Astrocyte of the hippocampus (primary cell): ENCODE results near the gene HMX1.

Experiments
- DNase-seq: peaks from one replicate; pipeline ENCODE4 v3.0.0; 2011; ENCODE audit warnings: low read depth, low spot score

The HMX1 gene

DNA sequence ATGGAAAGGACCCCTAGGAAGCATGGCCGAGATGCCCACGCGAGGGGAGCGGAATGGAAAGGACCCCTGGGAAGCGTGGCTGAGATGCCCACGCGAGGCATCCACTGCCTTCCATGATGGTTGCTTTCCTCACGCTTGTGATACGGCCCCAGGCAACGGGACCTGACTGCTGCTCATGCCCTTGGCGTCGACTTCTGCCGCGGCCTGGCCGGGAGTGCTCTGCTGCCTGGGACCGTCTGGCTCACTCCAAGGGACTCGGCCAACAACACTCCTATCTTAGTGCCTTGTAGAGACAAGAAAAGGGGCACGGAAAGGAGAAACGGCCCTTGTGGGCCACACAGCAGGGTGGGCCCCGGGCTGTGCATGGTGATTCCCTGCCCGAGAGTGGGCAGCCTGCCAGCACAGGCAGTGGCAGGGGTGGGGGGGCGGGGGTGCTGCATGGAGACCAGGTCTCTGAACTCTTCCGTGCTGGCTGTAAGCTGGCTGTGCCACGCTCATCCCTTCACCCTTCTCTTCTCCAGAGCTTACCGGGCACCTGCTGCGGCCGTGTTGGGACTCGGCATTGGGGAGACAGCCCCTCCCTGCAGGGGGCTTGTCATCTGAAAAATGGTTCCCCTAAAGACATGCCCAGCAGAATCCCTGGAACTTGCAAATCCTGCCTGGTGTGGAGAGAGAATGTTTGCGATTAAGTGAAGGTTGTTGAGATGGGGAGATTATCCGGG is 38.6 kb upstream of the HMX1 start:
- no peak for DNase-seq

GRCh38 chr4:8909548-8909947 is 37.9 kb upstream of the HMX1 start:
- no peak for DNase-seq

GRCh38 chr4:8908206-8908893 is 36.7 kb upstream of the HMX1 start:
- no peak for DNase-seq

DNA sequence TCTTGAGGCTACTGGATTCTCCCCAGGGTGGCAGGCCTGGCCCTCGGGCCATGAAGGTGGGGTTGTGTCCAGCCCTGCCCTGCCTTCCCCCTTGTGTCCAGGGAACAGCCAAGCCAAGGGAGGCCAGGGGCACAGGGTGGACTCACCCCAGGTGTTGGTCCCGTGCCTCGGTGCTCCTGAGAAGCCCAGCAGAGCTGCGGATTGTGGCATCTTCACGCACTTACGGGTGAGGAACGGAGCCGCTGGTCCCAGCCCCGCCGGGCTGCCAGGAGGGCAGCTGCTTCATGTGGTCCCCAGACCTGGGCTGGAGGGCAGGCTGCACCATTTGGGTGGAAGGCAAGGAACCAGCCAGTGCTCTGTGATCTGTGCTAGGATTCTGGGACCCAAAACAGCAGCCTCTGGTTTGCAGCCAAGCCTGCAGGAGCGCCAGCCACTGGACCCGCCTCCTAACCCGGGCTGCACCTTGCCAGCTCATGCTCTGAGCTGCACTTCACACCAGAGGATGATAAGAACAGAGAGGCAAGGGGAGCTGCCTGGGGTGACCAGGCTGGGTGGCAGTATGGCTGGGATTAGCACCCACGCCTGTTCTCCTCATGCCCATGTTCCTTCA is 36.1 kb upstream of the HMX1 start:
- no peak for DNase-seq

DNA sequence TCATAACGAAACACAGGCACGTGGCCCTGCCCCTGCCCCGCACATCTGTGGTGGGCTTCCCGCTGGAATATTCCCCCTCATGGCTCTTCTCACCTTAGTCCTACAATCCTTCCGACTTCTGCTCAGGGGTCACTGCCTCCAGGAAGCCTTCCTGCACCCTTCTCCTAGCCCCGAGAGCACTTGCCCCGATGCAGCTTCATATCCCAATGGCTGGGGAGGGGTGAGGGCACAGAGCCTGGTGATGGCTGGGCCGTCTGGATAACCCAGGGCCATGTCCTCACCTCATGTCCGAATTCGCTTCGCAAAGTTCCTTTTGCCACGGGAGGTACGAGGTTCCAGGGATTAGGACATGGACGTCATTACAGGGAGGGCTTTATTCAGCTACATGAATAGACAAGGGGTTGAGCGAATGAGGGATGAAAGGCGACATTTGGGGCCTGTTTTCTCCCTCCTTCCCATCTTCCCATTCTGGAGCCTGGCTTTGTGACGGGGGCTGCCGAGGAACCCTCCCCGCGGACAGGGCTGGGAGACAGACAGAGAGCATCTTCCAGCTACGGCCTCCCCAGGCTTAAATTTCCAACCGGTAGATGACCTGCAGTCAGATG is 35.5 kb upstream of the HMX1 start:
- no peak for DNase-seq

- DNase-seq: no peak
Measured at GRCh38 chr4:8906668-8906970, 35.0 kb upstream of the HMX1 start.

GRCh38 chr4:8905773-8906667 is 34.4 kb upstream of the HMX1 start:
- DNase-seq: no peak

- DNase-seq: no peak
Measured at GRCh38 chr4:8905226-8905772, 33.7 kb upstream of the HMX1 start.

GRCh38 chr4:8904666-8905065 is 33.0 kb upstream of the HMX1 start:
- DNase-seq: no peak

- DNase-seq: no peak
Measured at GRCh38 chr4:8904041-8904501, 32.4 kb upstream of the HMX1 start.

GRCh38 chr4:8901335-8901734 is 29.7 kb upstream of the HMX1 start:
- no peak for DNase-seq

DNA sequence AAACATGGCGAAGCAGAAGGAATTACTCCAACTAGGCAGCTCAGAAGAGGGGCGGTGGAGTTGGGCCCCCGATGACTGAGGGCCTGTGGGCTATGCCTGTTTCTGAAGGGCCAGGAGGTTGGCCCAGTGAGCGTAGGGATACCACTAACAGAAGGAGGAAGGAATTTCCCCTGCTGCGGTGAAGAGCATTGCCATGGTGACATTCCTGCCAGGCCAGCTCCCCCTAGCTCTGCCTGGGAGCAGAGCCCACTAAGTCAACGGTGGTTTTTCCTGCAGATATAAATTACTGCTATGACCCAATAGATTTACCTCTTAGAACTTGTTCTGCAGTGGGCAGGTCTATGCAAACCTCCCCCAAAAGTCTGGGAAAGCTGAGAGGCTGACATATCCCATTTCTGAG is 28.9 kb upstream of the HMX1 start:
- DNase-seq: no peak

GRCh38 chr4:8898419-8898818 is 26.8 kb upstream of the HMX1 start:
- DNase-seq: no peak

DNA sequence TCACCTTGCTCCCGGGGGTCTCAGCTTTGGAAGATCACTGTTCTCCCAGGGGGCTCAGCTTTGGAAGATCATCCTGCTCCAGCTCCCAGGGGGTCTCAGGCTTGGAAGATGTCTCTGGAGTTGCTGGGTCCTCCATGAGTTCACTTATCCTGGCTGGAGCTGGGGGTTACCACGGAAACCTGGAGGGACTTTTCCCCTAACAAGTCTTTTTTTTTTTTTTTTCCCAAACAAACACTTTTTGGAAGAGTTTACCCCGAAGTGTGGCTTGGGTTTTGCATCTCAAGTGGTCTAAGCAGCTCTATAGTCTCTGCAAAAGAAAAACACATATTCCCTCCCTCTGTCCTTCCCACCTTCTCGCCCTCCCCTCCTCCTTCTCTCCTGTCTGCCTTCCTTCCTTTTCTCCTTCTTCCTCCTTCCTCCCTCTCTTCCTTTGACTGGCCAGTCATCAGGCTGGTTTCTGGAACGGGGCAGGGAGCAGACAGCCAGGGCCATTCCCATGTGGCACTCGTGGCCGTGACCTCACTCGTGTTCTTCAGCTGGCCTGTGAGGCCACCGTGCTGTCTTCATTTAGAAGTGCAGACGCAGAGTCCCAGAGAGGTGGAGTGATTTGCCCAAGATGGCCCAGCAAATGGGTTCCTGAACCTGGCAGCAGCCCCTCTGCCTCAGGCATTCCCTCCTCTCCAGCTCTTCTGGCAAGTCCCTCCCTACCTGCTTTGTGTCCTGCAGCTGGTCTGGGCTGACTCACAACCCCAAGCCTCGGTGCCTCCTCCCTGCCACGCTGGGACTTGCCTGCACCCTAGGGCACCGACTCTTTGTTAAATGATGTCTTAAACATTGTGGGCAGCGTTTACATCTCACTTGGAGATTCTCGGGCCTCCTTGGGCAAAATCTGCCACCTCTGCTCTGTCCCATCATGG is 25.9 kb upstream of the HMX1 start:
- no peak for DNase-seq

GRCh38 chr4:8896506-8896905 is 24.9 kb upstream of the HMX1 start:
- DNase-seq: no peak

- no peak for DNase-seq
Measured at GRCh38 chr4:8896071-8896470, 24.4 kb upstream of the HMX1 start.

DNA sequence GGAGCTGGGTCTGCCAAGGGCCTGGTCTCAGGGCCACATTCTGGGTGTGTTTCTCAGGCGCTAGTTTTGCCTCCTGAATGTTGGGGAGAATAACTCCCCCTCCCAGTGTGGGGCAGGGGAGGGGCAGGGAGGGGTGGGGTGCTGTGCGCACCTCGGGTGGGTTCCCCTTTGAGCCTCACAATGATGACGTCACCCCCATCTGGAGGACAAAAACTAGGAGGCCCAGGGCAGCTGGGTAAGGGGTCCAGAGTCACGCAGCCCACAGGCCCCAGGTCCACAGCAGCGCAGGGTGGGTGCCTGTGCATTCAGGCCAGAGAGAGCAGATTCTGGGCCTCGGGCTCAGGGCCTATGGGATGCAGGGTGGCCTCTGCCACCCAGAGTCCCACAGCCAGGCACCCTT is 23.7 kb upstream of the HMX1 start:
- DNase-seq: no peak

DNA sequence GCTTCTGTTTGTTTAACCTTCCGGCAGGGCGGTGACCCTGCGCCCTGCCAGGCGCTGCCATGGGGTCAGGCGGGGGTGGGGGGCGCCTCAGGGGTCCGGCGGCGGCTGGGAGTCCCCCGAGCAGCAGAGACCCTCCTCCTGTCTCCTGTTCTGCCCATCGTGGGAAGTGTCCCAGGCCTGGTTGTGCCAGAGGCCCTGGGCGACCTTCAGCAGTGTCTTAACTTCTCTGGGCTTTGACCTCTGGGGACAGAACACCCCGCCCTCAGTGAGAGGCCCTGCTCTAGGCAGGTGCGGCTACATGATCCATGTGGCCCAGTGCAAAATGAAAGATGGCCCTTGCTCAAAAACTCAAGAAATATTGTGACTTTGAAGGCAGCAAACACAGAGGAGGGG is 22.8 kb upstream of the HMX1 start:
- DNase-seq: no peak

GRCh38 chr4:8893624-8894423 is 22.2 kb upstream of the HMX1 start:
- no peak for DNase-seq

GRCh38 chr4:8893227-8893623 is 21.6 kb upstream of the HMX1 start:
- no peak for DNase-seq
